Neural crest cell (in vitro differentiated cells): ENCODE data around the gene ZNF526. TPM values are rescaled to one million over a fixed set of nuclear protein-coding genes. Genes with fewer than 3 reads are reported as not detected.

Source experiments
- DNase-seq: peaks from one replicate; pipeline ENCODE4 v3.0.0; 2021; ENCODE audit warnings: low read depth, mixed read lengths, low spot score
- H3K27ac Mint-ChIP-seq: one replicate; pipeline ENCODE4 v1.8.0; 2021; ENCODE audit warnings: mild to moderate bottlenecking, mixed read lengths; ENCODE audit not compliant: unreplicated experiment
- H3K27me3 Mint-ChIP-seq: 2 replicates; pipeline ENCODE4 v1.8.0; 2021; ENCODE audit warnings: low read depth, mild to moderate bottlenecking, mixed read lengths
- H3K36me3 Mint-ChIP-seq: 2 replicates; pipeline ENCODE4 v1.8.0; 2021; ENCODE audit warnings: low read depth, mild to moderate bottlenecking, mixed read lengths
- H3K4me1 Mint-ChIP-seq: 2 replicates; pipeline ENCODE4 v1.8.0; 2021; ENCODE audit warnings: mixed read lengths
- H3K4me3 Mint-ChIP-seq: one replicate; pipeline ENCODE4 v1.8.0; 2021; ENCODE audit warnings: mild to moderate bottlenecking, mixed read lengths
- H3K9me3 Mint-ChIP-seq: 2 replicates; pipeline ENCODE4 v1.8.0; 2021; ENCODE audit warnings: mixed read lengths
- total RNA-seq: library from RNA; stranded (reverse); gene quantifications from 2 replicates; pipeline ENCODE4 v1.2.1, GENCODE V29; 2021
- TF ChIP-seq, protein P1 (sequence below): fragments of 200-600 bp; sonication (generic); conservative IDR thresholded peaks from 2 replicates; pipeline ENCODE4 v1.5.0; 2021; ENCODE audit warnings: antibody characterized with exemption, mild to moderate bottlenecking

Gene ZNF526
- total RNA-seq, 1 donor from 2014 or later = 24.2 TPM

DNA sequence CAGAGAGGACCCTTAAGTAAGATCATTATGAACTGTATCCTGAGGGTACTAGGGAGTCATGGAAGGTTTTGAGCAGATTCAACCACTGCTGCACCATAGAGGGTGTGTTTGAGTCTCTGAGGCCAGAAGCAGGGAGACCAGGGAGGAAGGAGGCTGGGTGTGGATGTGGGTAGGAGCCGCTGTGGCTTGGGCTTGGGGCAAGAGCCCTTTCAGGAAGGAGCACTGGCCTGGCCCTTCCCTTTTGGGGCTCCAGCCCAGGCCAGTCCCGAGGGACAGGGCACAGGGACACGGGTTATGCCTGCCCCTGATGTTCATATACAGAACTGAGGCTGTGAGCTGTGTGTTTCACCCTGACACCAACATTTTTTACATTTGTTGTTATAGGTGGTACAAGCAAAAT, 56.2 kb downstream of the ZNF526 start:
- no peak for DNase-seq
- peaks cover 21% of the 10 kb centered on the region for H3K4me1 Mint-ChIP-seq
- no peaks in the 10 kb centered on the region for H3K36me3 Mint-ChIP-seq
- no peak overlapping the region for H3K27ac Mint-ChIP-seq
- TF ChIP-seq, protein P1, sequence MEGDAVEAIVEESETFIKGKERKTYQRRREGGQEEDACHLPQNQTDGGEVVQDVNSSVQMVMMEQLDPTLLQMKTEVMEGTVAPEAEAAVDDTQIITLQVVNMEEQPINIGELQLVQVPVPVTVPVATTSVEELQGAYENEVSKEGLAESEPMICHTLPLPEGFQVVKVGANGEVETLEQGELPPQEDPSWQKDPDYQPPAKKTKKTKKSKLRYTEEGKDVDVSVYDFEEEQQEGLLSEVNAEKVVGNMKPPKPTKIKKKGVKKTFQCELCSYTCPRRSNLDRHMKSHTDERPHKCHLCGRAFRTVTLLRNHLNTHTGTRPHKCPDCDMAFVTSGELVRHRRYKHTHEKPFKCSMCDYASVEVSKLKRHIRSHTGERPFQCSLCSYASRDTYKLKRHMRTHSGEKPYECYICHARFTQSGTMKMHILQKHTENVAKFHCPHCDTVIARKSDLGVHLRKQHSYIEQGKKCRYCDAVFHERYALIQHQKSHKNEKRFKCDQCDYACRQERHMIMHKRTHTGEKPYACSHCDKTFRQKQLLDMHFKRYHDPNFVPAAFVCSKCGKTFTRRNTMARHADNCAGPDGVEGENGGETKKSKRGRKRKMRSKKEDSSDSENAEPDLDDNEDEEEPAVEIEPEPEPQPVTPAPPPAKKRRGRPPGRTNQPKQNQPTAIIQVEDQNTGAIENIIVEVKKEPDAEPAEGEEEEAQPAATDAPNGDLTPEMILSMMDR = no peak
- no peaks in the 10 kb centered on the region for H3K9me3 Mint-ChIP-seq
- H3K4me3 Mint-ChIP-seq = peak overlapping the region; percentile 49
- no peaks in the 10 kb centered on the region for H3K27me3 Mint-ChIP-seq

DNA sequence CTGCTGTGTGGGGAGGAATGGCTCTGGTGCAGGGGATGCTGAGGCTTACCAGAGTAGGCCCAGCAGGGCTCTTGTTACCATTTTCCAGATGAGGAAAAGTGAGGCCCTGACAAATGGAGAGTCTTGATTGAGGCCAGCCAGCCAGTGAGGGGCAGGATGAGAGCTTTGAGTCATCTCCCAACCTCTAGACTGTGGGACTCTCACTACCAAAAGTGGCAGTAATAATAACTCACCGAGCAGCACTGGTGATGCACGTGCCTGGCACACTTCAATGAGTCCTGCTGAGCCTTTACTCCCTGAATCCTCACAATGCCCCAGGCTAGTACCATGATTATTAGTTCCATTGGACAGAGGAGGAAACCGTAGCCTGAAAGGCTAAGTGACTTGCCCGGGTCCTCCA, 56.7 kb downstream of the ZNF526 start:
- DNase-seq = no peak
- TF ChIP-seq, protein P1 = no peak
- Mint-ChIP-seq H3K4me1 (peaks cover 21% of the 10 kb centered on the region), H3K27ac (no peak overlapping the region), H3K36me3 (no peaks in the 10 kb centered on the region), H3K4me3 (no peak overlapping the region), H3K9me3 (no peaks in the 10 kb centered on the region), H3K27me3 (no peaks in the 10 kb centered on the region)

Other genes starting within 250 kb of the ZNF526 start
- 22.9 and 23.2 TPM in 2 replicates for gene ATP1A3, start 226.1 kb upstream of the ZNF526 start, total RNA-seq
- 3.7 and 3.8 TPM in 2 replicates for gene GRIK5, start 150.1 kb upstream of the ZNF526 start, total RNA-seq
- 25.6 and 26.0 TPM in 2 replicates for gene ZNF574, start 144.1 kb upstream of the ZNF526 start, total RNA-seq
- 2.3 and 2.5 TPM in 2 replicates for gene POU2F2, start 87.9 kb upstream of the ZNF526 start, total RNA-seq
- gene DEDD2, start 2.6 kb upstream of the ZNF526 start, total RNA-seq = 20.6 and 21.5 TPM in 2 replicates
- 66.1 and 68.0 TPM in 2 replicates for gene GSK3A, start 22.3 kb downstream of the ZNF526 start, total RNA-seq
- 102 and 105 TPM in 2 replicates for gene ERF, start 34.8 kb downstream of the ZNF526 start, total RNA-seq
- gene CIC, start 48.9 kb downstream of the ZNF526 start, total RNA-seq = 91.6 and 93.4 TPM in 2 replicates
- gene PRR19, start 81.8 kb downstream of the ZNF526 start, total RNA-seq = 2.2 and 2.8 TPM in 2 replicates
- gene PAFAH1B3, start 82.3 kb downstream of the ZNF526 start, total RNA-seq = 166 and 173 TPM in 2 replicates
- 18.4 and 19.4 TPM in 2 replicates for gene TMEM145, start 93.0 kb downstream of the ZNF526 start, total RNA-seq
- gene MEGF8, start 105.3 kb downstream of the ZNF526 start, total RNA-seq = 38.0 and 39.2 TPM in 2 replicates
- gene CNFN, start 170.0 kb downstream of the ZNF526 start, total RNA-seq = 2.2 and 3.6 TPM in 2 replicates
- gene LIPE, start 207.1 kb downstream of the ZNF526 start, total RNA-seq = 24.5 and 29.1 TPM in 2 replicates
- gene CXCL17, start 222.6 kb downstream of the ZNF526 start, total RNA-seq = not detected in 2 replicates